ENCODE results near the gene ANKRD44.

Gene ANKRD44

DNA sequence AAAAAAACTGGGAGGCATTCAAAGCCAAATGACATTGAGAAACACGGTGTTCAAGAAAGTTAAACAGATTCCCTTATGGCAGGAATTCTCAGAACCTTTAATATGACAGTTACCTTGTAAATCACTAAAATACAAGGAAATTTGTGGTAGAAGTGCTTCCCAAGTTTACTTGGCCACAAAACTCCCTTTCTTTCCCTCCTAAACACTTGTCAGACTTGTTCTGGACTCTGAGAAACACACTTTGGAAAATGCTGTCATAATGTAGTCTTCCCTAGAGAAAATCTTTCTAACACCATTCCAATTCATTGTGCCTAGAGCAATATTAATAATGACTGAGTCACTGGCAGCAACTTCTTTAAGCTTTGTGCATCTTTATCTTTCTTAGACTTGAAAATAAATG is 140.4 kb downstream of the ANKRD44 start:
- no peaks in the 10 kb centered on the region for H3K9me3 ChIP-seq (ENCODE audit: insufficient read depth, low read depth, low read length)
- no peak overlapping the region for H2BK120ac ChIP-seq (ENCODE audit: insufficient read depth, low read length, poor library complexity)
- no peak for DNase-seq
- no peak overlapping the region for H3K9ac ChIP-seq (ENCODE audit: low read length)
- H3K27ac ChIP-seq (ENCODE audit: low read depth, low read length): no peak overlapping the region
- no peak overlapping the region for H3K18ac ChIP-seq (ENCODE audit: low read length)
- H3K14ac ChIP-seq (ENCODE audit: low read length): no peak overlapping the region
- H3K4ac ChIP-seq (ENCODE audit: low read depth, low read length): no peak overlapping the region
- no CpG with 5 or more reads among the region's 1 CpG for WGBS (ENCODE audit: extremely low coverage, insufficient coverage, insufficient read length)
- no peak overlapping the region for H4K8ac ChIP-seq (ENCODE audit: low read depth, low read length)
- H4K91ac ChIP-seq (ENCODE audit: low read depth, low read length): no peak overlapping the region
- H2AFZ ChIP-seq (ENCODE audit: insufficient read depth, low read length, poor library complexity): no peak overlapping the region
- H3K36me3 ChIP-seq (ENCODE audit: control insufficient read depth in 1 of 2, insufficient read depth in 2 of 2, low read length in 2 of 2): no peaks in the 10 kb centered on the region
- H3K23ac ChIP-seq (ENCODE audit: low read length): no peak overlapping the region
- no peak overlapping the region for H3K4me3 ChIP-seq (ENCODE audit: low read depth, low read length)
- no peaks in the 10 kb centered on the region for H3K79me1 ChIP-seq (ENCODE audit: low read length)
- H3K4me2 ChIP-seq (ENCODE audit: low read length): no peak overlapping the region
- no peak overlapping the region for H2BK12ac ChIP-seq (ENCODE audit: low read length)
- no peak overlapping the region for H2BK5ac ChIP-seq (ENCODE audit: low read depth, low read length, poor library complexity)
- no peaks in the 10 kb centered on the region for H3K27me3 ChIP-seq (ENCODE audit: insufficient read depth, low read length)
- peaks cover 0 to 2% of the 10 kb centered on the region in 2 experiments for H3K4me1 ChIP-seq (ENCODE audit: control insufficient read depth in 1 of 2, insufficient read depth in 2 of 2, low read length in 2 of 2)
- H2AK5ac ChIP-seq (ENCODE audit: low read length): no peak overlapping the region
- H4K12ac ChIP-seq (ENCODE audit: low read depth, low read length): no peak overlapping the region
- H3K79me2 ChIP-seq (ENCODE audit: control insufficient read depth, insufficient read depth, low read length, poor library complexity): no peaks in the 10 kb centered on the region

GRCh38 chr2:197168705-197169104 is 141.9 kb downstream of the ANKRD44 start:
- H3K27ac ChIP-seq (ENCODE audit: low read depth, low read length): no peak overlapping the region
- no CpG with 5 or more reads among the region's 5 CpGs for WGBS (ENCODE audit: extremely low coverage, insufficient coverage, insufficient read length)
- no peaks in the 10 kb centered on the region for H3K27me3 ChIP-seq (ENCODE audit: insufficient read depth, low read length)

DNA sequence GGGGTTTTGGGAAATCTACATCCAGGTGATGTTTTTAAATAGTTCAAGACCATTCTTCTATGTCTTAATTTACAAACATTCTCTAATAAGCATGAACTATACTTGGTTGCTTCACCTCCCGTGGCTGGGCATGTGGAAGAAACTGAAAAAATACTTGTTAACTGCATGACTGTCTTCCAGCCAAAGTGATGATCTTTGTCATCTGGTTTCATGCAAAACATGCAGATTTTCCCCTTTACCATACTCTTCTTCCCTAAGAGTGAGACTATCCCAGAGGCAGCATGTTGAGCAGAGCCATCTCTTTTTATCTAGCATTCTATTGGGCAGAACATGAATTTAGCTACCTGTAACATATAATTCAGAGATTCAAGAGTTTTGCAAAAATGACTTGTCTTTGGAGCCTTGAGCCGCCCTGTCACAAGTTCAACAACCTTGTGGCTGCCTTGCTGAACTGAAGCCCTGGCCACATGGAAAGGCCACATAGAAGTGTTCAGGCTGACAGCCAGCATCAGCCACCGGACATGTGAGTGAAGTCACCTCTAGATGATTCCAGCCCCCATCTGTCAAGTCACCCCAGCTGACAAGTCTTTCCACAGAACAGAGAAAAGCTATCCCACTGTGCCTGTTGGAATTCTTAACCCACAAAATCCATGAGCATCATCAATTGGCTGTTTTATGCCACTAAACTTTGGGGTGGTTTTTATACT is 142.8 kb downstream of the ANKRD44 start:
- no peak overlapping the region for H4K8ac ChIP-seq (ENCODE audit: low read depth, low read length)
- H3K4me3 ChIP-seq (ENCODE audit: low read depth, low read length): no peak overlapping the region
- H3K27ac ChIP-seq (ENCODE audit: low read depth, low read length): no peak overlapping the region
- no peak overlapping the region for H2BK5ac ChIP-seq (ENCODE audit: low read depth, low read length, poor library complexity)
- no peak overlapping the region for H3K4ac ChIP-seq (ENCODE audit: low read depth, low read length)
- DNase-seq: no peak
- H3K9ac ChIP-seq (ENCODE audit: low read length): no peak overlapping the region
- no peak overlapping the region for H3K23ac ChIP-seq (ENCODE audit: low read length)
- no peaks in the 10 kb centered on the region for H3K9me3 ChIP-seq (ENCODE audit: insufficient read depth, low read depth, low read length)
- no peak overlapping the region for H4K12ac ChIP-seq (ENCODE audit: low read depth, low read length)
- H4K91ac ChIP-seq (ENCODE audit: low read depth, low read length): no peak overlapping the region
- H3K79me2 ChIP-seq (ENCODE audit: control insufficient read depth, insufficient read depth, low read length, poor library complexity): no peaks in the 10 kb centered on the region
- no peak overlapping the region for H2BK12ac ChIP-seq (ENCODE audit: low read length)
- peaks cover 4% of the 10 kb centered on the region for H3K79me1 ChIP-seq (ENCODE audit: low read length)
- H2BK120ac ChIP-seq (ENCODE audit: insufficient read depth, low read length, poor library complexity): no peak overlapping the region
- peaks cover 7 to 9% of the 10 kb centered on the region in 2 experiments for H3K4me1 ChIP-seq (ENCODE audit: control insufficient read depth in 1 of 2, insufficient read depth in 2 of 2, low read length in 2 of 2)
- H2AFZ ChIP-seq (ENCODE audit: insufficient read depth, low read length, poor library complexity): no peak overlapping the region
- no peaks in the 10 kb centered on the region for H3K27me3 ChIP-seq (ENCODE audit: insufficient read depth, low read length)
- no CpG with 5 or more reads among the region's 3 CpGs for WGBS (ENCODE audit: extremely low coverage, insufficient coverage, insufficient read length)
- H2AK5ac ChIP-seq (ENCODE audit: low read length): no peak overlapping the region
- H3K4me2 ChIP-seq (ENCODE audit: low read length): no peak overlapping the region
- H3K14ac ChIP-seq (ENCODE audit: low read length): no peak overlapping the region
- H3K36me3 ChIP-seq (ENCODE audit: control insufficient read depth in 1 of 2, insufficient read depth in 2 of 2, low read length in 2 of 2): no peaks in the 10 kb centered on the region
- H3K18ac ChIP-seq (ENCODE audit: low read length): no peak overlapping the region

More at GRCh38 chr2:197168705-197169104, 141.9 kb downstream of the ANKRD44 start:
- H3K4ac ChIP-seq (ENCODE audit: low read depth, low read length): no peak overlapping the region
- no peak overlapping the region for H3K23ac ChIP-seq (ENCODE audit: low read length)
- no peak overlapping the region for H2AFZ ChIP-seq (ENCODE audit: insufficient read depth, low read length, poor library complexity)
- no peak overlapping the region for H4K91ac ChIP-seq (ENCODE audit: low read depth, low read length)
- H2BK5ac ChIP-seq (ENCODE audit: low read depth, low read length, poor library complexity): no peak overlapping the region
- H3K4me3 ChIP-seq (ENCODE audit: low read depth, low read length): no peak overlapping the region
- H3K9ac ChIP-seq (ENCODE audit: low read length): no peak overlapping the region
- H2BK120ac ChIP-seq (ENCODE audit: insufficient read depth, low read length, poor library complexity): no peak overlapping the region
- peaks cover 6 to 7% of the 10 kb centered on the region in 2 experiments for H3K4me1 ChIP-seq (ENCODE audit: control insufficient read depth in 1 of 2, insufficient read depth in 2 of 2, low read length in 2 of 2)
- H3K4me2 ChIP-seq (ENCODE audit: low read length): no peak overlapping the region
- no peak overlapping the region for H2BK12ac ChIP-seq (ENCODE audit: low read length)
- no peak overlapping the region for H4K12ac ChIP-seq (ENCODE audit: low read depth, low read length)
- no peak overlapping the region for H3K14ac ChIP-seq (ENCODE audit: low read length)
- no peak overlapping the region for H3K18ac ChIP-seq (ENCODE audit: low read length)
- H3K9me3 ChIP-seq (ENCODE audit: insufficient read depth, low read depth, low read length): no peaks in the 10 kb centered on the region
- no peaks in the 10 kb centered on the region for H3K79me2 ChIP-seq (ENCODE audit: control insufficient read depth, insufficient read depth, low read length, poor library complexity)
- no peaks in the 10 kb centered on the region for H3K36me3 ChIP-seq (ENCODE audit: control insufficient read depth in 1 of 2, insufficient read depth in 2 of 2, low read length in 2 of 2)
- H2AK5ac ChIP-seq (ENCODE audit: low read length): no peak overlapping the region
- H3K79me1 ChIP-seq (ENCODE audit: low read length): peaks cover 4% of the 10 kb centered on the region
- peak; percentile 50 to 84 for DNase-seq
- H4K8ac ChIP-seq (ENCODE audit: low read depth, low read length): no peak overlapping the region

GRCh38 chr2:197165020-197165419 is 145.6 kb downstream of the ANKRD44 start:
- no peaks in the 10 kb centered on the region for H3K9me3 ChIP-seq (ENCODE audit: insufficient read depth, low read depth, low read length)

More at GRCh38 chr2:197165020-197165419, 145.6 kb downstream of the ANKRD44 start:
- H3K79me1 ChIP-seq (ENCODE audit: low read length): peaks cover 4% of the 10 kb centered on the region
- H2BK12ac ChIP-seq (ENCODE audit: low read length): no peak overlapping the region
- no peak overlapping the region for H2BK5ac ChIP-seq (ENCODE audit: low read depth, low read length, poor library complexity)
- no peaks in the 10 kb centered on the region for H3K36me3 ChIP-seq (ENCODE audit: control insufficient read depth in 1 of 2, insufficient read depth in 2 of 2, low read length in 2 of 2)
- H2AFZ ChIP-seq (ENCODE audit: insufficient read depth, low read length, poor library complexity): no peak overlapping the region
- no peak overlapping the region for H2BK120ac ChIP-seq (ENCODE audit: insufficient read depth, low read length, poor library complexity)
- H3K4me1 ChIP-seq (ENCODE audit: control insufficient read depth in 1 of 2, insufficient read depth in 2 of 2, low read length in 2 of 2): peaks cover 8 to 9% of the 10 kb centered on the region in 2 experiments
- H4K91ac ChIP-seq (ENCODE audit: low read depth, low read length): no peak overlapping the region
- H3K4me3 ChIP-seq (ENCODE audit: low read depth, low read length): no peak overlapping the region
- no peak overlapping the region for H3K4ac ChIP-seq (ENCODE audit: low read depth, low read length)
- no peak overlapping the region for H4K8ac ChIP-seq (ENCODE audit: low read depth, low read length)
- no peak overlapping the region for H4K12ac ChIP-seq (ENCODE audit: low read depth, low read length)
- DNase-seq: no peak
- no peak overlapping the region for H2AK5ac ChIP-seq (ENCODE audit: low read length)
- H3K27me3 ChIP-seq (ENCODE audit: insufficient read depth, low read length): no peaks in the 10 kb centered on the region
- no peak overlapping the region for H3K4me2 ChIP-seq (ENCODE audit: low read length)
- H3K23ac ChIP-seq (ENCODE audit: low read length): no peak overlapping the region
- H3K27ac ChIP-seq (ENCODE audit: low read depth, low read length): no peak overlapping the region
- no peak overlapping the region for H3K9ac ChIP-seq (ENCODE audit: low read length)
- no peaks in the 10 kb centered on the region for H3K79me2 ChIP-seq (ENCODE audit: control insufficient read depth, insufficient read depth, low read length, poor library complexity)
- no CpG with 5 or more reads among the region's 7 CpGs for WGBS (ENCODE audit: extremely low coverage, insufficient coverage, insufficient read length)
- no peak overlapping the region for H3K14ac ChIP-seq (ENCODE audit: low read length)
- H3K18ac ChIP-seq (ENCODE audit: low read length): no peak overlapping the region

All from trophoblast cell (in vitro differentiated cells and primary cell).